Vagina (tissue), 2 donors: ENCODE results near the gene TEKT1.

Source experiments
- CTCF ChIP-seq, 3 experiments: fragments of 450-650 bp in 2 of 3; fragments of 200-600 bp in 1 of 3; sonication (generic) in 1 of 3; IDR thresholded peaks; one replicate each; pipeline ENCODE4 v1.5.1; 2017 to 2019; ENCODE audit warnings: antibody characterized with exemption in 3 of 3, mild to moderate bottlenecking in 2 of 3, moderate library complexity in 2 of 3
- POLR2A ChIP-seq, 2 donors: fragments of 450-650 bp; IDR thresholded peaks; one replicate each; pipeline ENCODE4 v1.6.1; 2017; ENCODE audit warnings: antibody characterized with exemption in 2 of 2, mild to moderate bottlenecking in 2 of 2, moderate library complexity in 2 of 2

GRCh38 chr17:6755731-6756184, 75.8 kb downstream of the TEKT1 start, which contains the start of gene XAF1:
- TF ChIP-seq POLR2A (IDR thresholded peaks at IDR 0.05) (no peak), CTCF (IDR thresholded peaks at IDR 0.05) (no peak)
